HG02943 (cell line): ENCODE measurements around the gene KRTAP4-9.
"Not testable (repeated sequence)": the region's sequence is repeated elsewhere in the genome, so short reads cannot be mapped to it uniquely, and the experiment has no call there.

Experiments used
- ATAC-seq: cut with Tn5 transposase; IDR thresholded peaks from one replicate; pipeline ENCODE4 v1.9.1; 2021; ENCODE audit warnings: mild to moderate bottlenecking, low read depth, moderate library complexity; ENCODE audit not compliant: unreplicated experiment

The KRTAP4-9 gene

GRCh38 chr17:41105347-41105746 is at the start of gene KRTAP4-9:
KRTAP4-9 (plus strand) TSS chr17:41105389; CDS start chr17:41105389, 0 bp downstream.
- not testable (repeated sequence) for ATAC-seq

GRCh38 chr17:41057547-41057946 is 47.6 kb upstream of the KRTAP4-9 start:
- no peak for ATAC-seq

- no peak for ATAC-seq
These were observed 46.4 kb upstream of the KRTAP4-9 start for GRCh38 chr17:41058741-41059140.

GRCh38 chr17:41059276-41060051 is 45.7 kb upstream of the KRTAP4-9 start:
- ATAC-seq, result not testable (repeated sequence)

GRCh38 chr17:41060052-41060604 is 45.1 kb upstream of the KRTAP4-9 start, which contains the start of gene KRTAP2-3:
KRTAP2-3 (minus strand) TSS chr17:41060114; CDS start chr17:41060050, 64 bp downstream.
- ATAC-seq, result no peak

GRCh38 chr17:41061964-41062363 is 43.2 kb upstream of the KRTAP4-9 start:
- no peak for ATAC-seq

GRCh38 chr17:41063449-41063848 is 41.7 kb upstream of the KRTAP4-9 start:
- ATAC-seq, result no peak

- no peak for ATAC-seq
These were observed 40.9 kb upstream of the KRTAP4-9 start for GRCh38 chr17:41064301-41064700.

- ATAC-seq, result not testable (repeated sequence)
These were observed 40.0 kb upstream of the KRTAP4-9 start for GRCh38 chr17:41065016-41065689.

GRCh38 chr17:41065829-41066624 is 39.2 kb upstream of the KRTAP4-9 start, which contains the start of gene KRTAP2-4:
KRTAP2-4 (minus strand) TSS chr17:41065879; CDS start chr17:41065845, 34 bp downstream.
- no peak for ATAC-seq

- no peak for ATAC-seq
These were observed 37.9 kb upstream of the KRTAP4-9 start for GRCh38 chr17:41067281-41067680.

- ATAC-seq, result no peak
These were observed 36.2 kb upstream of the KRTAP4-9 start for GRCh38 chr17:41069031-41069430.

GRCh38 chr17:41071606-41072360 is 33.4 kb upstream of the KRTAP4-9 start:
- ATAC-seq, result no peak

GRCh38 chr17:41073676-41074075 is 31.5 kb upstream of the KRTAP4-9 start:
- ATAC-seq, result no peak

- no peak for ATAC-seq
These were observed 28.4 kb upstream of the KRTAP4-9 start for GRCh38 chr17:41076788-41077187.

GRCh38 chr17:41082626-41083025 is 22.6 kb upstream of the KRTAP4-9 start:
- ATAC-seq, result no peak

- not testable (repeated sequence) for ATAC-seq
These were observed 21.8 kb upstream of the KRTAP4-9 start for GRCh38 chr17:41083427-41083826.

- not testable (repeated sequence) for ATAC-seq
These were observed 20.9 kb upstream of the KRTAP4-9 start, which contains the start of gene KRTAP4-7 for GRCh38 chr17:41084100-41084856. KRTAP4-7 (plus strand) TSS chr17:41084150; CDS start chr17:41084207, 57 bp downstream.
